Activated naive CD8-positive, alpha-beta T cell treated with anti-CD3 and anti-CD28 coated beads for 36 hours (primary cell): ENCODE results near the gene PDZD4. TPM values are rescaled to one million over a fixed set of nuclear protein-coding genes. Genes with fewer than 3 reads are reported as not detected.

Experiments used
- DNase-seq: peaks from one replicate; pipeline ENCODE4 v3.0.0; 2021
- H3K27ac Mint-ChIP-seq: one replicate; pipeline ENCODE4 v1.8.0; 2022; ENCODE audit warnings: mild to moderate bottlenecking, moderate library complexity, mixed read lengths
- H3K27me3 Mint-ChIP-seq: one replicate; pipeline ENCODE4 v1.8.0; 2022; ENCODE audit warnings: mild to moderate bottlenecking, mixed read lengths
- H3K36me3 Mint-ChIP-seq: one replicate; pipeline ENCODE4 v1.8.0; 2021; ENCODE audit warnings: mild to moderate bottlenecking, mixed read lengths
- H3K4me1 Mint-ChIP-seq: one replicate; pipeline ENCODE4 v1.8.0; 2021; ENCODE audit warnings: mixed read lengths
- H3K4me3 Mint-ChIP-seq: one replicate; pipeline ENCODE4 v1.8.0; 2022; ENCODE audit warnings: mild to moderate bottlenecking, moderate library complexity, mixed read lengths
- H3K9me3 Mint-ChIP-seq: one replicate; pipeline ENCODE4 v1.8.0; 2022; ENCODE audit warnings: mixed read lengths
- total RNA-seq, 2 experiments: library from RNA; stranded (reverse); gene quantifications; one replicate each; pipeline ENCODE4 v1.2.3, GENCODE V29; 2021

Gene PDZD4
- total RNA-seq, 2 experiments from 2014 or later: 0.38 to 0.70 TPM

DNA sequence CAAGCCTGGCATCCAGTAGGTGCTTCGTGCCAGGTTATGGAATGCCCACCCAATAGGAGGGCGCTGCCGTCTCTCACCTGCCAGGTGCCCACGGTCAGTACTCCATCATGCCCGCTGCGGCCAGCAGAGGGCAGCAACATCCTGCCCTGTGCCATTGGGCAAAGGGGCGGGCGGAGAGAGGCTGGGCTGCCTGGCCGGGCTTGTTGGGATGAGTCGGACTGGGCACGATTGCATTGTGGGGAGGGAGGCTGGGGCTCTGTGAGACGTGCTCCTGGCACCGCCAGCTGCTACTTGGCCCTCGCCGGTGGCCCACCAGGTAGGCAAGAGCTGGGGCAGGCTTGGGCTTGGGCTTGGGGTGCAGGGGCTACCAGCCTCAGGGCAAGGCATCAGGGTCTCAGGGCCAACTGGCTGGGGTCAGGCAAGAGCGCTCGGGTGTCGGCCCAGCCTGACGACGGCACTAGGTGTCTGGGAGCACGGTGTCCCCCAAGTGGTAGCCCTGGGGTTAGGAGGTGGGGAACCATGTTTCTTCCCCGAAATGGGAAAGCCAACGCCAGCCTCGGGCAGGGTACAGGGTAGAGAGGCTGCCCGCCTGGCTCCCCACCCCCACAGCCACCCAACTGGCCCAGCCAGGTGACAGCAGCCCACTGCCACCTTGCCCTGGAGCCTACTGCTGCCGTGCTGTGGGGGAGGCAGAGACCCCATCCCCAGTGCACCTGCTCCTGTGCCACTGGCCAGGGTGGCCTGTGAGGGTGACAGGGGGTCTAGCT is 66.2 kb downstream of the PDZD4 start, which contains the start of gene PLXNB3:
Gene PLXNB3 (plus strand): TSS at position 261 of the 767 bp plus-strand sequence. CDS start 1,287 bp downstream, outside the sequence.
- no peaks in the 10 kb centered on the region for H3K36me3 Mint-ChIP-seq
- peaks cover 9% of the 10 kb centered on the region for H3K4me1 Mint-ChIP-seq
- DNase-seq: peak; percentile 75
- no peaks in the 10 kb centered on the region for H3K9me3 Mint-ChIP-seq
- no peaks in the 10 kb centered on the region for H3K27me3 Mint-ChIP-seq
- no peak within 1 kb of the TSS for H3K27ac Mint-ChIP-seq
- no peak within 1 kb of the TSS for H3K4me3 Mint-ChIP-seq

- peaks cover 9% of the 10 kb centered on the region for H3K4me1 Mint-ChIP-seq
- no peaks in the 10 kb centered on the region for H3K9me3 Mint-ChIP-seq
- no peaks in the 10 kb centered on the region for H3K27me3 Mint-ChIP-seq
- H3K36me3 Mint-ChIP-seq: no peaks in the 10 kb centered on the region
- no peak overlapping the region for H3K27ac Mint-ChIP-seq
- no peak for DNase-seq
- no peak overlapping the region for H3K4me3 Mint-ChIP-seq
These were observed 66.9 kb downstream of the PDZD4 start for GRCh38 chrX:153763298-153763932.

DNA sequence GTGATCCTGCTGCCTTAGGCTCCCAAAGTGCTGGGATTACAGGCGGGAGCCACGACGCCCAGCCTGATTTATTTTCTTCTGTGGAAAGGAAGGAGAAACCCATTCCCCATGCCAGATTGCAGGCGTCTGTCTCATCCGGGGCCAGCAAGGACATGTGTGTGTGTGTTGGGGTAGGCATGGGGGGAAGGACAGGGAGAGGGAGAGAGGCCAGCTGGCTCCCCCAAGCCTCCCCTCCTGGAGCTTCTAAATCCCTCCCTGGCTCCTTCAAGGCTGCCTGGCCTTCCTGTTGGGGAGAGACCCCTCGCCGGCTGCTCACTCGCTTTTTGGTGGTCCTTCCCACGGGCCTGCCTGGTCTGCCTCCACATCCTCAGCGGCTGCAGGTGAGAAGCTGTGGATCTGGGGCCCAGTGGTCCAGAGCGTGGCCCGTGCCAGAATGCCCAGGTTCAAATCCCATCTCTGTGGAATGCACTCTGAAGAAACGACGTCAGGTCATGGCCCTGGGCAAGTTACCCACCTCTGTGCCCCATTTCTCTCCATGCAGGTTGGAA is 67.6 kb downstream of the PDZD4 start:
- H3K4me3 Mint-ChIP-seq: no peak overlapping the region
- no peaks in the 10 kb centered on the region for H3K36me3 Mint-ChIP-seq
- no peak for DNase-seq
- no peak overlapping the region for H3K27ac Mint-ChIP-seq
- H3K27me3 Mint-ChIP-seq: no peaks in the 10 kb centered on the region
- peaks cover 9% of the 10 kb centered on the region for H3K4me1 Mint-ChIP-seq
- no peaks in the 10 kb centered on the region for H3K9me3 Mint-ChIP-seq

DNA sequence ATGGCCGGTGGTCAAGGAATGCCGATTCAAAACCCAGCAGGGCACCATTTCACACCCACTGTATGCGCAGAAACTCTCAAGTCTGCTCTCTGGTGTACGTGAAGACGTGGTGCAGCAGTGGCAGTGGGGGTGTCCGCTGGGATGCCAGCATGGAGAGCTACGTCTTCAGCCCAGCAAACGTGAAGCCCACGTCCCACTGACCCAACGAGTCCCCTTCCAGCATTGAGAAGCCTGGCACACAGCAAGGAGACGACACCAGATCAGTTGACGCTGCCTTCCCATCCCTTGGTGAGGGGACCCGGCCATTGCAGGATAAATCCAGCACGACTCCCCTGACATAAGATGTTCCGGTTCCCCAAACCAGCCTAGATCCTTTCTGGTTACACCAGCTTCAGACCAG is 68.5 kb downstream of the PDZD4 start:
- Mint-ChIP-seq H3K27me3 (no peaks in the 10 kb centered on the region), H3K4me1 (peaks cover 9% of the 10 kb centered on the region), H3K4me3 (no peak overlapping the region), H3K9me3 (no peaks in the 10 kb centered on the region), H3K36me3 (no peaks in the 10 kb centered on the region), H3K27ac (no peak overlapping the region)
- no peak for DNase-seq

DNA sequence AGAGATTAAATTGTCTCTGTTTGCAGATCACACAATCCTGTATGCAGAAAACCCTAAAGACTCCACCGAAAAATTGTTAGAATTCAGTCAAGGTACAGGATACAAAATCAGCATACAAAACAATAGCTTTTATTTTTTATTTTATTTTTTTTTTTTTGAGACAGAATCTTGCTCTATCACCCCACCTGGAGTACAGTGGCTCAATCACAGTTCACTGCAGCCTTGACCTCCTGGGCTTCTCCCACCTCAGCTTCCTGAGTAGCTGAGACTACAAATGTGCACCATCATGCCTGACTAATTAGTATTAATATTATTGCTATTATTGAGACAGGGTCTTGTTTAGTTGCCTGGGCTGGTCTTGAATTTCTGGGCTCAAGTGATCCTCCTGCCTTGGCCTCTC is 75.2 kb downstream of the PDZD4 start:
- Mint-ChIP-seq H3K27ac (no peak overlapping the region), H3K9me3 (no peaks in the 10 kb centered on the region), H3K4me3 (no peak overlapping the region), H3K27me3 (no peaks in the 10 kb centered on the region), H3K36me3 (no peaks in the 10 kb centered on the region), H3K4me1 (no peaks in the 10 kb centered on the region)
- no peak for DNase-seq

Other genes starting within 250 kb of the PDZD4 start
- 10 to 100 TPM; 24.8 to 25.5 TPM for gene CCNQ, start 231.4 kb downstream of the PDZD4 start, total RNA-seq
- under 1 TPM; 0.08 to 0.23 TPM for gene DUSP9, start 183.3 kb downstream of the PDZD4 start, total RNA-seq
- gene PNCK, start 156.7 kb downstream of the PDZD4 start, total RNA-seq: 1 to 10 TPM; 1.0 to 1.2 TPM
- gene SLC6A8, start 142.6 kb downstream of the PDZD4 start, total RNA-seq: under 1 TPM; 0.68 to 0.70 TPM
- gene BCAP31, start 106.2 kb downstream of the PDZD4 start, total RNA-seq: 100 to 1,000 TPM; 103 to 109 TPM
- gene ABCD1, start 105.7 kb downstream of the PDZD4 start, total RNA-seq: 1 to 10 TPM; 4.1 to 4.3 TPM
- gene PLXNB3, start 66.3 kb downstream of the PDZD4 start, total RNA-seq: 1 to 10 TPM; 2.8 to 4.2 TPM
- gene SRPK3, start 49.5 kb downstream of the PDZD4 start, total RNA-seq: not detected
- gene IDH3G, start 36.2 kb downstream of the PDZD4 start, total RNA-seq: 10 to 100 TPM; 55.9 to 58.1 TPM
- gene SSR4, start 35.9 kb downstream of the PDZD4 start, total RNA-seq: 100 to 1,000 TPM; 133 to 145 TPM
- under 1 TPM; 0.16 to 0.29 TPM for gene L1CAM, start 55.6 kb upstream of the PDZD4 start, total RNA-seq
- gene AVPR2, start 74.1 kb upstream of the PDZD4 start, total RNA-seq: not detected
- gene ARHGAP4, start 95.7 kb upstream of the PDZD4 start, total RNA-seq: 100 to 1,000 TPM; 112 to 123 TPM
- 100 to 1,000 TPM; 150 to 153 TPM for gene NAA10, start 104.5 kb upstream of the PDZD4 start, total RNA-seq
- 10 to 100 TPM; 15.2 to 15.7 TPM for gene RENBP, start 114.1 kb upstream of the PDZD4 start, total RNA-seq
- 100 to 1,000 TPM; 140 to 142 TPM for gene HCFC1, start 141.3 kb upstream of the PDZD4 start, total RNA-seq
- gene TMEM187, start 142.2 kb upstream of the PDZD4 start, total RNA-seq: 1 to 10 TPM; 3.4 to 6.2 TPM
- 100 to 1,000 TPM; 155 to 159 TPM for gene IRAK1, start 189.4 kb upstream of the PDZD4 start, total RNA-seq